HG02943 (cell line): ENCODE measurements around the gene CWC27.

Experiments
- ATAC-seq: cut with Tn5 transposase; IDR thresholded peaks from one replicate; pipeline ENCODE4 v1.9.1; 2021; ENCODE audit warnings: mild to moderate bottlenecking, low read depth, moderate library complexity; ENCODE audit not compliant: unreplicated experiment

CWC27 gene

DNA sequence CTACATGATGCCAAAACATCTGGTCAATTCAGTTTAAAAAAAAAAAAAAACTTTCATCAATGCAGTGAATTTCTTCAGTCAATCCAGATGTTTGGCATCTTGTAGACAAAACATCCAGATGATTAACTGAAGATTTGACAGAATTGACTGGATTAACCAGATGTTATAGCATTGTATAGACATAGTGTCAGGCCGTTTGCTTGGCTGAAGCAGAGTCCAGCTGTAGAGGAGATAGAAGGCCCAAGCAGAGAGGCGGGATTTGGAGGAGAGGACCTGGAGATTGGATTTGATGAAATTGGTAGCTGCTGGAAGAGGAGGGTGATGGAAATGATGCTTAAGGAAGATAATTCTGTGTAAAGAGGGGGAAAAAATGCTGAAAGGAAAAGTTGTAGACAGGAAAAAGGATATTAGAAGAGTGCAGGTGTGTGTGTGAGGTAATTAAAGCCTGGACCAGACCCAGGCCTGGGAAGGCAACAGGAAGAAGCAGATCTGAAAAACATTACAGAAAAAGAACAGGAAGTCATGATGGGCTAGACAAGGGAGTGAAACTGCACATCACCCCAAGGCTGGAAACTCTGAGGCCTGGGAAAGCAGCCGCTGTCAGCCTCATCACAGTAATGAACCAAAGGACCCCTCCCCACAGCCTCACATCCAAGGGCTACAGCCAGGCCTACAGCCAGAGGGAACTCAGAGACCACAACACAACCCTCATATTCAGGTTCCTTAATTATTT lies 258.3 kb downstream of the CWC27 start:
- ATAC-seq, result no peak

DNA sequence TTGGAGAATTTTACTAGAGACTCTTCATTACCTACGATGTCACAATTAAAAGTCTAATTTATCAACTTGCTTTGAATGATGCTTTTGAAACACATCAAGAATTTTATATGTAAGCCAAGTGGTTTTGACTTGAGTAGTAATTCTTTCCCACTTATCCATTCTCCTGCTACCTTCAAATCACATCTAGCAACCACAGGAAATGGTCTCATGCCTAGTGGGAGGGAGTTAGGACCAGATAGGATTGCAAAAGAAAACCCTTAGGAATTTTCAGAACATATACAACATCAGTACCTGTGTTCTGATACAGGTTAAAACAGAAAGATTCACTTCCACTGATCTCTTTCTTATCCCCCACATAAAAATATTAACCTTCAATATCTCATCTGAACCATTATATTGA lies 260.4 kb downstream of the CWC27 start:
- ATAC-seq, result no peak

DNA sequence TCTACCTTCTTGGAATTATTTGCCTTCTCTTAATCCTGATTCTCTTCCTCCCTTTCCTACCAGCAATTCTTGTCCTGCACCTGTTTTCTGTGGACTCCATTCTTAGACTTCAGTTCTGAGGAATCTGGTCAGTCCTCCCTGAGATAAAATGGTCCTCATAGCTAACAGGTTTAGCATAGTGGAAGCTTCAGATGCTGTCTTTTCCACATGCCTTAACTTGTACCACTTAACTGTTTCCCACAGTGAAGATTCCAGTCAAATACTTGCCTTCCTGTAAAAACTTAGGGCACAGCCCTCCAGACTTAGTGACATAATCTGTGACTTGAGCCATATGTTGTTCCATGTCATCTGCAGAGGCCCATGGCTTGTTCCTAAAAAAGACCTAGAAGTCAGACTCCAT lies 261.3 kb downstream of the CWC27 start:
- no peak for ATAC-seq

DNA sequence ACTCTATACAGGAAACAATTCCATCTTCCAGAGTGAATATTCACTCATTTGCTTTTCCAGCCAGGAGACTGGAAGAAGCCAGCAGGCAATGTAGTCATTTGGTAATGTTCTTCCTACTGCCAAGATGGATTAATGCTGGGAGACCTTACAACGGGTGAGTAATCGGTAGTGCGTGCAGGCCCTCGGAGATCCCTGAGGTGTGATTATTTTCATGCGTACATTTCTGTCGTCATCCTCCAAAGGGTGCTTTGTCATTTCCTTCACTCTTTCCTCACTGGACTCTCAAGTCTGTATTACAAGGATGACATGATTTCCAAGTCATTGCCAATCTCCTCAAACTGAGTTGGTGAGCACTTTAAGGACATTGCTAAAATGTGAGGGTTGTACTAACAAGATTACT lies 263.5 kb downstream of the CWC27 start:
- no peak for ATAC-seq

DNA sequence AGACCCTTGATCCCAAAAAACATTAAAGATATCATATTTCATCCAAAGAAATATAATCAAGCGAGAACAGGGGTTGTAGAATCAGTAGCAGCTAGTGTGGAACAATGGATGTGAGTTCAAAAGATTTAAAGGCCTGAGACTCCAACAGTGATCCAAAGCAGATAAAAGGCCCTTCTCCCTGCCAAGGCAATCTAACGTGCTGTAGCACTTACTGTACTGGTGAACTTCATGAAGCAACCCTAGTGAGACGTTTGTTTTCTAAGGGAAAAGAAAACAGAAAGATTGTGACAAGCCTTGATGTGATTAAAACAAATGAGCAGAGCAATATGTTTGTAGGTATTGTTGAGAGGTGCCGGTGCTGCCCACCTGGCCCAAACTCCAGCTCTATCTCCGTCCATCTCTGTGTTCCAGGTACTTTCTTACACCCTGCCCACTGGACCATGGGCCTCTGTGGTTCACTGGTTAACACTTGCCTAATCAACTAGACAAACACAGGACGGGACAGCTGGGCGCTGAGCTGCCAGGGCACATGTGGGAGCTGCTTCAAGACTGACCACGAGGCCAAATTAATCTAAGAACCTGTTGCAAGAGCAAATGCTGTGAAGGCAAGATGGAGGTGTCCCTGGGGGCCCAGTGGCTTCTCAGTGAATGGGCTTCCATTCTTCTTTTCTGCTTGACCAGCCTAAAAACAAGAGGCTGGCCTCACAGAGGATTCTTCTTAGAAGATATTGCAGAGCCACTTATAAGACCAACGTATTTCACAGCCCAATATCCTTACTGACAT lies 265.5 kb downstream of the CWC27 start:
- peak; percentile 25 for ATAC-seq

DNA sequence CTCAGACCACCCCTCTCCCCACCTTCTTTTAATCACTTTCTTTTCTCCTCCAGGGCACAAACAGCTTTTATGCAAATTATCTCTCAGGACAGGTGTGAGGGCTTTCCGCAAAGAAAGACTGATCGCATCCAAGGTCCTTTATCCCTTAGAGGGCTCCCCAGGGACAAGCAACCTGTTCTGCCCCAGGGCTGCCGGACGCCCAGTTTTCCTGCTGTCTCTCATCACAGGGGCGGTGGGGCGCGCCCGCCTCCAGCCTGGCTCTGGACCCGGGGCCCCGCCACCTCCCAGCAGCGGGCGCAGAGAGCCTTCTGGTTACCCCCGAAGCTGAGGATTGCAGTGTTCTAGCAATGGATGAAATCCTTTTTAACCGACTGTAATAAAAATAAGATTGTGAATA lies 266.1 kb downstream of the CWC27 start:
- peak; percentile 17 for ATAC-seq

DNA sequence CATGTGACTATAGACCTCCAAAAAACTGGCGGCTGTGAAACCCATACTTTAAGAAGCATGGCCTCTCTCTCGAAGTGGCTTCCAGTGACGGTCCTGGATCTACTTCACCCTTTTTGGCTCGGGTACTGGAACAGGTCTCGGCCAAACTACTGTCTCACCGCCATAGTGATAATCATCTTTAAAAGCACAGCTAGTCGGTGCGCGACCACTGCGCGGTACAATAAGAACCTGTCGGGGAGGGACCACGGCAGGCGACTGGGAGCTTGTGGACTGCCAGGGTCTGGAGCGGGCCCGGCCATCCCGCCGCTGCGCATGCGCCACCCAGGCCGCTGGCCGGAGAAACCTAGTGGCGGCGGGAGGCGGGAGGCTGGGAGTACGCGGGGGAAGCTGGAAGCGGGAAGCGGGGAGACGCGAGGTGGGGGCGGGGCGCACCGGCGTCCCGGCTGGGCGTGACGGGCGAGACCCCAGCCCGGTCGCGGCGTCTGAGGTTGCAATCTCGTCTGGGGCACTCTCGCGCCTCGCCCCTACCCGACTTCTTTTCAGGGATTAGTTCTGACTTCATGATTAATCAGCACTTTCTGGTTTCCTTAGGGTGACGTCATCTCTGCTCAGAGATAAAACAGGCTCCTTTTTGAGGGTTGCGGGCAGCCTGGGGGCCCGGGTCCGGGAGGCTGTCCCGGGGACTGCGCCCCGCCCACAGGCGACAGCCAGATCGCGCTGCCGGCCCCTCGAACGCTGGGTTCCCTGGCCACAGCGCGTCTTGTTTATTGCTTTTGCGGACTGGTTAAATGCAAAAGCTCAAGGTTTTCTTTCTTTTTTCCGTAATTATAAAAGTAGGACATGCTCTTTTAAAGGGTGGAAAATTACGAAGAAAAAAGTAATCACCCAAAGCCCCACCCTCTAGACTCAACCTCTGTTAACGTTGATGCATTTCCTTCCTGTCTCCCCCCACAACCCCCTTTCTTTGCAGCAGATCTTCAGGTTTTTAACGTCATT lies 266.8 kb downstream of the CWC27 start:
- peak; percentile 86 for ATAC-seq

DNA sequence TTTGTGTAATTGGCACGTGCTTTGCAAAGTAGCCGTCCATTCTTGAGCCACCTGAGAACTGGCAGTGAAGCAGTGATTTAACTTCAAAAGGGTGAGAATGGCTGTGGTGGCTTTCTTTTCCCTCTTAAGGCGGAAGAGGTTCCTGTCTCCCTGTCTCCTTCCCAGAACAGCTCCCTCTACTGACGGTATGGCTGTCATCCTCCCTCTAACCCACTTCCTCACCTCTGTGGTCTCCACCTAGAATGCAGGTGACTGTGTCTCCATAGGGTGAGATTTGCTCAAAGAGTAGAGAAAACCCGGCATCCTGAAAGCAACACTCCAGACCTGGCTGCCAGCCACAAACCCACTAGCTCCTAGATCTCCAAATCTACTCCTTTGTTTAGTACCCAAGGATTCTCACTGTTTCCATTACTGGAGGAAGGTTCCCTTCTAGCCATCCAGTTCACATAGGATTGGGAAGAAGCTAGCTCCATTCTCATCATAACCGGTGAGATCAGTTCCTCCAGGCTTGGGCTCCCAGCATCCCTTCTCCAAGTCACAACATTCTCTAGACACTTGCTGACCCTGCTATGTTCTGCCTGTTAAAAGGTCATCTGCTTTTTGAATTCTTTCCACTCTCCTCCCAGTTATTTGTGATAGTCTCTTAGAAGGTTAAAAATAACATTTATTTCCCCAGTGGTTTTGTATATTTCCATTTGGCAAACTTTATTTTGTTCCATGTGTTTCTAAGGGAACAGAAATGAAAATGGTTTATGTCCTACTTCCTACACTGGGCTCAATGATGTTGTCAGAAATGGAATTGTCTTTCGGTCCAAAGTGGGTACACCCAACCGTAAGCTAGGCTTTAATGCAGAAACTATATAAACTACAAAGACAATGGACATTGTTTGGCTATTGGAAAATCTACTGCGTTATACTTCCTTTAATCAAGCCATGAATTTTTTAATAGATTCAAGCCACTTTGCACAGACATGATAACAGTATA lies 269.4 kb downstream of the CWC27 start:
- ATAC-seq, result no peak

DNA sequence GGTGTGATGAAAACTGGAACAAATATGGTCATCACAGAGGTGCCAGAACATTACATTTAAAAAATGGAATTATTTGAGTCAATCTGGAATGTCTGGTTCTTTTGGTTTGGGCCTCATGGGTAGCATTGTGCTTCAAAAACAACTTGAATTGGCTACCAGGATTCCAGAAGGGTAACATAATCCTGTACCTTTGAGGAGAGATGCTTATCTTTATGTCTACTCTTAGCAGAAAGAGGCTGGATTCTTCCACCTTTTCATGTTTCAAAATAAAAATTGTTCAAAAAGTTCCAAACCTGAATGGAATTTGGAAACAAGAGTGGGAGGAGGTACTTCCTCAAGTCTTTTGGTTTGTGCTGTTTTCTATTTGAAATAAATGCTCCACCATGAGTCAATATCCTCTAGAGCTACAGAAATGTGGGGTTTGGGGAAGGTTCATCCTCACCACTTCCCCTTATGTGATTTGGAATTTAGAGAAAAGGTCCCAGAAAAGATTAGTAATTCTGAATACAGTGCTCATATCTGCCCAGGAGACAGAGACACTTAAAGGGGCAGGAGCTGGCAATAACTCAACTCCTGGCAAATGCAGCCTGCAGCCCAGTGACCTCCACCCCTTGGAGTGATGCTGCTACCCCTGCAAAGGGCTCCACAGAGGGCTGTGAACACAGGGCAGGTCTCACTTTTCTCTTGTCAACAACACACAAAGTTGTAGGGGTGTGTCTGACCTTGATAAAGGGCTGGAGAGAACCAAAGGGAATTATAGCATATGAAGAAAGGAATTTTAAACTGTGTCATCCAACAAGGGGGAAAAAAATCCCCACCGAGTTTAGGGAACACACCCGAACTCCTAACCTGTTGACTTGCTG lies 272.8 kb downstream of the CWC27 start:
- no peak for ATAC-seq

DNA sequence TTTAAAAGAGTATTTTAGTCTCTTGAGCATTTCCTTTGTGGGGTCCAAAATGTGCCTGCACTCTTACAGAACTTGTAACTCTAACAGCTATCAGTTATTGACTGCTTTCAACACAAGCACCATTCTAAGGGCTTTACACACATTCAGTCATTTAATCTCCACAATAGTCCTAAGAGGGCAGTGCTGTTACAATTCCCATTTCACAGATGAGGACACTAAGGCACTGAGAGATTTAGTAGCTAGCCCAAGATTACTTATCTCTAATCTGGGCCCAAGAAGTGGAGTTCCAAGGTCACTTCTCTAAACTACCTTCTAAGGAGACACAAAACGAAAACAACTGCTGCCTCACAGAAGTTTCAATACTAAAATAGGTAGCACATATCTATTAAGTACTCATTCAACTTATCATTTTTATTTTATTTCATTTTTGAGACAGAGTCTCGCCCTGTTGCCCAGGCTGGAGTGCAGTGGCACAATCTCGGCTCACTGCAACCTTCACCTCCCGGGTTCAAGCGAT lies 275.2 kb downstream of the CWC27 start:
- peak; percentile 47 for ATAC-seq

DNA sequence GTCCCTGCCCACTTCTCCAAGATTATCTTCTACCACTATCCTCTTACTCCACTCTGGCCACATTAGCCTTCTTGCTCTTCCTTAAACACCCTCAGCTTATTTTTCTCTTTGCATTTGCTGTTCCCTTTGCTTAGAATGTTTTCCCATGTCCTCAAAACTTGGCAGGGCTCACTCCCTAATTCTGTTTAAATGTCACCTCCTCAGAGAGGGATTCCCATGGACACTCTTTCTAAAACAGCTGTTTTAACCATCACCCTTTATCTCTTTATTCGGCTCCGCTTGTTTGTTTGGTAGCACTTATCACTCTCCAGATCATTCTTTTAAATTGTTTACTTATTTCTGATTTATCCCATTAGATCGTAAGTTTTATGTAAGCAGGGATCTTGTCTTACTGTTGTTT lies 278.5 kb downstream of the CWC27 start:
- ATAC-seq, result no peak

DNA sequence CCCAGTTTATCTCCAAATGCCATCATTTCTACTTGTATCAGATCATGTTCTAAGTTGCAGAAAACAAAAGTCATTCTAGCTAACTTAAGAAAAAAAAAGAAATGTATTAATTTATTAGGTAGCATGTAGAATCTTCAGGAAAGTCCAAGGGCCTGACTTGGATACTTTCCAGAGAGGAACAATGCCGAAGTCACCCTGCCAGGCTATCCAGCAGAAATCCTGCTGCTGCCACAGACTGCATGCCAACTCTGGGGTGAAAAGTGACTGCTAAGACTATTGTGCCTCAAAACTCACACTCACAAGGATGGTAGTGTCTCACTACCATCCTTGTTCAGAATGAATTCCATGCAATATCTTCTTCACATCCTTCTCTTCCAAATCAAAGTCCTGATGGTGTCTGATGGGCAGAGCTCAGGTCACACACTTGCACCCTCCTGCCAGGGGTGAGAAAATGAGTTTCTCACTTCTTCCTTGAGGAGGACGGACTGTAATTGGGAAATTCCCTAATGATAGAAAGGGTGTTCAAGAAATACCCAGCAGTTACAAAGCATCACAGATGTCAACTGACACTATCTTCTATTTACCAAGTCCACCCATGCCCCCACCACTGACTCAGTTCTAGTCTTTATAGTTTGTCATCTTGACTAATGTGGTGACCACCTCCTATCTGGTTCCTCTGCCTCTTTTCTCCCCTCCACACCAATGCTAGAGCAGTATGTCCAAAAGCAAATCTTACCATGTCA lies 279.4 kb downstream of the CWC27 start:
- peak; percentile 36 for ATAC-seq

DNA sequence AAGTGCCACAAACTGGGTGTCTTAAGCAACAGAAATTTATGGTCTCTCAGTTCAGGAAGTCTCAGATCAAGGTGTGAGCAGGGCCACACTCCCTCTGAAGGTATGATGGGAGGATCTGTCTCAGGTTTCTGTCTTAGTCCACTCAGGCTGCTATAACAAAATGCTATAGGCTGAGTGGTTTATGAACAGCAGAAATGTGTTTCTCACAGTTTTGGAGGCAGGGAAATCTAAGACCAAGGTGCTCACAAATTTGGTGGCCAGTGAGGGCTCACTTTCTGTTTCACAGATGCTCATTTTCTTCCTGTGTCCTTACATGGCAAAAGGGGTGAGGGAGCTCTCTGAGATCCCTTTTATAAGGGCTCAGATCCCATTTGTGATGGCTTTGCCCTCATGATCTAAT lies 281.4 kb downstream of the CWC27 start:
- ATAC-seq, result no peak

DNA sequence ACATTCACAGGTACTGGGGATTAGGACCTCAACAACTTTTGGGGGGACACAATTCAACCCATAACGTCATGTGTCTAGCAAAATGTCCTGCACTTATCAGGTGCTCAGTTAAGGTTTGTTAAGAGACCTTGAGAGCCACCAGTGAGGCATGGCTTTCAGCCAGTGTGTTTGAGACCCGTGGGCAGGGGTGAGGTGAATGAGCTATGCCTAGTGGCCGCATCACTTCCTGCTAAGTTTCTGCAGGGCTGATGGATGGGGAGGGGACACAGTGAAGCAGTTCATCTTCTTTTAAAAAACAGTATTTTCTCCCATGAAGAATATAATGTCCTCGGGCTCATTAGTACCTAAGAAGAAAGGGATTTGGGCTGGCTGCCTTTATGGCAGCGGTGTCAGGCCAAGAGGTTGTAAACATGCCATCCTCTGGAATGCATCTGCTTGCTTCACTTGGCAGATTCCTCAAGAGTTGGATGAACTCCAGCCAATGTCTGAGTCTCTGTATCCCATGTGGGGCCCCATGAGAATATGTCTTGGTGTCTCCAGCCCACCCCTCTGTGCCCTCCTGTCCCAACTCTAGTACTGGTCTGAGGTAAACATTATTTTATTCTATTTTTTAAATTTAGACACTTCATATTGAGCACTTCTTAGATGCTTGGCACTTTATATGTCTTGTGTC lies 282.2 kb downstream of the CWC27 start:
- ATAC-seq, result no peak

DNA sequence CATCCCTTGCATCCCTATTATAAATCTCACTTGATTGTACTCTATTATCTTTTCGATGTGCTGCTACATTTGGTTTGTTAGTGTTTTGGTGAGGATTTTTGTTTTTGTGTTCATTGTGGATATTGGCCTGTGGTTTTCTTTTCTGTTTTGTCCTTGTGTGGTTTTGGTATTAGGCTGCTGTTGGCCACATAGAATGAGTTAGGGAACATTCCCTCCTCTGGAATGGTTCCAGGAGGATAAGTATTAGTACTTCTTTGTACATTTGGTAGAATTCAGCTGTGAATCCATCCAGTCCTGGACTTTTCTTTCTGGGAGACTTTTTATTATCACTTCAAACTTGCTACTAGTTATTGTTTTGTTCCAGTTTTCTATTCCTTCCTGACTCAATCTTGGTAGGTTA lies 287.2 kb downstream of the CWC27 start:
- no peak for ATAC-seq

DNA sequence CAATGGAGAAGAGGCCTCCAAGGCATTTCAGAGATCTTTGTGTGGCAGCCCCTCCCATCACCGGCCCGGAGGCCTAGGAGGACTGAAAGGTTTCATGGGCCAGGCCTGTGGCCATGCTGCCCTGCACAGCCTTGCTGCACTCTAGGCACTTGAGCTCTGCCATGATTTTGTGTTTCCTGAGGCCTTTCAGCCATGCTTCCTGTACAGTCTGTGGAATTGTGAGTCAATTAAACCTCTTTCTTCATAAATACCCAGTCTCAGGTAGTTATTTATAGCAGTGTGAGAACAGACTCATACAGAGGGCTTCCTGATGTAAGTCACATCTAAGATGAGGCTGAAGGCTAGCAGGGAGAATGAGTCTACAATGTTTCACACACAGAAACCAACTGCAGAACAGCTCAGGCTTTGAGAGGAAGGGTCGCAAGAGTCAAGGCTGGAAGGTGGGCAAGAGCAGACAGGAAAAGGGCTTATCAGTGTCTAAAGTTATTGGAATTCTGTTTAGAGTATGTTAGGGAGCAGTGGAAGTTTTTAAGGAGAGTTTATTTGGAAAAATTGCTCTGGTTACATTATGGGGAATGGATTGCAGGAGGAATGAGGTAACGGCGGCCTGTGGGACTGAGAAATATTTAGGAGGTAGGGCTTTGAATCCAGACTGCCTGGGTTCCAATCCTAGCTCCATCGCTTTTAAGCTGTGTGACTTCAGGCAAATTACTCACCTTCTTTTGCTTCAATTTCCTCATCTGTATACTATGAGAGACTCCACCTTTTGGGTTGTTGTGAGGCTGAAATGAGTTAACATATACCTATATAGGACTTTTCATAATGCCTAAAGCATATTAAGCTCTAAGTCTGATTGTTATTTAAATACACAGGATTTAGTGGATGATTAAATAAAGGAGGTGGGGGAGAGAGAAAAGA lies 291.2 kb downstream of the CWC27 start:
- no peak for ATAC-seq
